IgD-negative memory B cell (primary cell): ENCODE measurements around the gene EYA4. TPM values are rescaled to one million over a fixed set of nuclear protein-coding genes. Genes with fewer than 3 reads are reported as not detected.

Experiments
- H3K27ac Mint-ChIP-seq, 3 donors: one replicate each; pipeline ENCODE4 v1.8.0; 2020 to 2022; ENCODE audit warnings: mild to moderate bottlenecking in 3 of 3, mixed read lengths in 3 of 3, moderate library complexity in 1 of 3
- H3K27me3 Mint-ChIP-seq: one replicate; pipeline ENCODE4 v1.8.0; 2021; ENCODE audit warnings: mixed read lengths
- H3K36me3 Mint-ChIP-seq: one replicate; pipeline ENCODE4 v1.8.0; 2020; ENCODE audit warnings: mild to moderate bottlenecking, mixed read lengths
- H3K4me1 Mint-ChIP-seq, 3 donors: one replicate each; pipeline ENCODE4 v1.8.0; 2020 to 2022; ENCODE audit warnings: mixed read lengths in 3 of 3, mild to moderate bottlenecking in 1 of 3
- H3K4me3 Mint-ChIP-seq, 4 donors: one replicate each; pipeline ENCODE4 v1.8.0; 2020 to 2022; ENCODE audit warnings: mild to moderate bottlenecking in 4 of 4, mixed read lengths in 4 of 4, moderate library complexity in 3 of 4
- H3K9me3 Mint-ChIP-seq, 3 donors: one replicate each; pipeline ENCODE4 v1.8.0; 2020 to 2021; ENCODE audit warnings: mixed read lengths in 3 of 3, mild to moderate bottlenecking in 1 of 3
- polyA plus RNA-seq: library from polyadenylated mRNA; unstranded; fragments of 300-500 nt; fragmentation: Illumina TruSeq; gene quantifications from one replicate; pipeline ENCODE4 v1.2.3, GENCODE V29; 2021

Gene EYA4
- polyA plus RNA-seq, 1 donor from 2014 or later, result not detected

GRCh38 chr6:133567636-133568035, 326.5 kb downstream of the EYA4 start:
- Mint-ChIP-seq H3K4me1 (peaks cover 0 to 8% (median 6%) of the 10 kb centered on the region in 3 donors), H3K4me3 (no peak overlapping the region), H3K9me3 (no peaks in the 10 kb centered on the region), H3K27me3 (peaks cover 21% of the 10 kb centered on the region), H3K27ac (no peak overlapping the region), H3K36me3 (no peaks in the 10 kb centered on the region)

GRCh38 chr6:133568970-133569889, 328.1 kb downstream of the EYA4 start:
- peaks cover 21% of the 10 kb centered on the region for H3K27me3 Mint-ChIP-seq
- H3K4me1 Mint-ChIP-seq, result peaks cover 0 to 8% (median 6%) of the 10 kb centered on the region in 3 donors
- no peak overlapping the region for H3K4me3 Mint-ChIP-seq
- peaks cover 0 to 1% (median 0%) of the 10 kb centered on the region in 3 donors for H3K9me3 Mint-ChIP-seq
- no peak overlapping the region for H3K27ac Mint-ChIP-seq
- H3K36me3 Mint-ChIP-seq, result no peaks in the 10 kb centered on the region

- Mint-ChIP-seq H3K9me3 (peaks cover 0 to 3% (median 0%) of the 10 kb centered on the region in 3 donors), H3K4me1 (peaks cover 0 to 8% (median 6%) of the 10 kb centered on the region in 3 donors)
Observed at GRCh38 chr6:133571681-133572080, 330.5 kb downstream of the EYA4 start.

GRCh38 chr6:133577851-133578250, 336.7 kb downstream of the EYA4 start:
- Mint-ChIP-seq H3K27me3 (no peaks in the 10 kb centered on the region), H3K9me3 (peaks cover 0 to 7% (median 6%) of the 10 kb centered on the region in 3 donors), H3K36me3 (peaks cover 1% of the 10 kb centered on the region), H3K4me1 (no peaks in the 10 kb centered on the region), H3K4me3 (no peak overlapping the region), H3K27ac (no peak overlapping the region)

More at GRCh38 chr6:133571681-133572080, 330.5 kb downstream of the EYA4 start:
- Mint-ChIP-seq H3K27ac (no peak overlapping the region), H3K36me3 (peaks cover 1% of the 10 kb centered on the region), H3K4me3 (no peak overlapping the region), H3K27me3 (peaks cover 21% of the 10 kb centered on the region)
